Body of pancreas (tissue), 4 donors: ENCODE results near the gene MYOC. TPM values are rescaled to one million over a fixed set of nuclear protein-coding genes. Genes with fewer than 3 reads are reported as not detected.
"Not testable (repeated sequence)": the region's sequence is repeated elsewhere in the genome, so short reads cannot be mapped to it uniquely, and the experiment has no call there.

Experiments used
- ATAC-seq: fragments of 150-250 bp; one replicate; pipeline ENCODE4 v1.9.1; 2016
- DNase-seq, 4 donors: peaks; one replicate each; pipeline ENCODE4 v3.0.0-alpha.2; 2019
- H3K27ac ChIP-seq, 4 donors: fragments of 200-600 bp; sonication (generic); 1 replicate in 3 of 4; 2 replicates in 1 of 4; pipeline versions ENCODE4 v1.5.1 to v1.6.1; 2016 to 2019; ENCODE audit warnings: mild to moderate bottlenecking in 1 of 4, mixed read lengths in 1 of 4, moderate library complexity in 1 of 4
- H3K27me3 ChIP-seq, 2 donors: fragments of 200-600 bp; sonication (generic); one replicate each; pipeline ENCODE4 v1.6.0; 2016; ENCODE audit warnings: mild to moderate bottlenecking in 1 of 2
- H3K36me3 ChIP-seq, 2 donors: fragments of 200-600 bp; sonication (generic); replicated peaks in 1 of 2; 2 replicates each; pipeline ENCODE4 v1.5.1; 2016; ENCODE audit warnings: low read depth in 2 of 2; ENCODE audit not compliant: insufficient read depth in 1 of 2
- H3K4me1 ChIP-seq: fragments of 200-600 bp; sonication (generic); one replicate; pipeline ENCODE4 v1.6.0; 2016
- H3K4me3 ChIP-seq, 2 donors: fragments of 200-600 bp; sonication (generic); 1 replicate in 1 of 2; 2 replicates in 1 of 2; pipeline ENCODE4 v1.5.1; 2016 to 2019
- H3K9me3 ChIP-seq, 3 donors: fragments of 200-600 bp; sonication (generic); 1 replicate in 2 of 3; 2 replicates in 1 of 3; pipeline ENCODE4 v1.5.1; 2016
- POLR2A ChIP-seq, 3 donors: fragments of 450-650 bp; IDR thresholded peaks; one replicate each; pipeline ENCODE4 v1.6.1; 2016; ENCODE audit warnings: antibody characterized with exemption in 3 of 3, mild to moderate bottlenecking in 2 of 3
- WGBS, 2 donors: methylation state at CpG; one replicate each; pipeline ENCODE4 v1.1.5; 2017; 5-methylcytosine and 5-hydroxymethylcytosine counted together
- intact Hi-C: fragments of 100-400 bp; cut with DNase I; formaldehyde crosslinking; loops from one replicate; pipeline ENCODE4 v1.15.1; 2023
- total RNA-seq, 2 donors: library from RNA; depleted of rRNA; stranded (reverse); fragments of >200 nt; gene quantifications; one replicate each; pipeline ENCODE4 v1.1.0, GENCODE V29; 2016
- TF ChIP-seq, protein P1 (sequence below), 7 experiments: fragments of 450-650 bp in 4 of 7; fragments of 200-600 bp in 3 of 7; sonication (generic) in 3 of 7; IDR thresholded peaks; one replicate each; pipeline ENCODE4 v1.5.1; 2016 to 2019; ENCODE audit warnings: antibody characterized with exemption in 7 of 7

MYOC gene
- total RNA-seq, 2 donors from 2014 or later: 1.3 to 5.4 TPM

- no peak overlapping the region for H3K27ac ChIP-seq
- intact Hi-C loops: no loop called here
- H3K9me3 ChIP-seq: no peaks in the 10 kb centered on the region
- 78% methylated on average over 5 of the region's 5 CpGs for WGBS, 2 donors
- TF ChIP-seq POLR2A (IDR thresholded peaks at IDR 0.05): no peak
- TF ChIP-seq, protein P1, sequence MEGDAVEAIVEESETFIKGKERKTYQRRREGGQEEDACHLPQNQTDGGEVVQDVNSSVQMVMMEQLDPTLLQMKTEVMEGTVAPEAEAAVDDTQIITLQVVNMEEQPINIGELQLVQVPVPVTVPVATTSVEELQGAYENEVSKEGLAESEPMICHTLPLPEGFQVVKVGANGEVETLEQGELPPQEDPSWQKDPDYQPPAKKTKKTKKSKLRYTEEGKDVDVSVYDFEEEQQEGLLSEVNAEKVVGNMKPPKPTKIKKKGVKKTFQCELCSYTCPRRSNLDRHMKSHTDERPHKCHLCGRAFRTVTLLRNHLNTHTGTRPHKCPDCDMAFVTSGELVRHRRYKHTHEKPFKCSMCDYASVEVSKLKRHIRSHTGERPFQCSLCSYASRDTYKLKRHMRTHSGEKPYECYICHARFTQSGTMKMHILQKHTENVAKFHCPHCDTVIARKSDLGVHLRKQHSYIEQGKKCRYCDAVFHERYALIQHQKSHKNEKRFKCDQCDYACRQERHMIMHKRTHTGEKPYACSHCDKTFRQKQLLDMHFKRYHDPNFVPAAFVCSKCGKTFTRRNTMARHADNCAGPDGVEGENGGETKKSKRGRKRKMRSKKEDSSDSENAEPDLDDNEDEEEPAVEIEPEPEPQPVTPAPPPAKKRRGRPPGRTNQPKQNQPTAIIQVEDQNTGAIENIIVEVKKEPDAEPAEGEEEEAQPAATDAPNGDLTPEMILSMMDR (IDR thresholded peaks at IDR 0.05): no peak
- no peaks in the 10 kb centered on the region for H3K4me1 ChIP-seq
- H3K27me3 ChIP-seq: no peaks in the 10 kb centered on the region
- DNase-seq (no peak), ATAC-seq (no peak)
- H3K36me3 ChIP-seq: no peaks in the 10 kb centered on the region
- no peak overlapping the region for H3K4me3 ChIP-seq
Measured at GRCh38 chr1:171661076-171661650, 8.7 kb upstream of the MYOC start.

DNA sequence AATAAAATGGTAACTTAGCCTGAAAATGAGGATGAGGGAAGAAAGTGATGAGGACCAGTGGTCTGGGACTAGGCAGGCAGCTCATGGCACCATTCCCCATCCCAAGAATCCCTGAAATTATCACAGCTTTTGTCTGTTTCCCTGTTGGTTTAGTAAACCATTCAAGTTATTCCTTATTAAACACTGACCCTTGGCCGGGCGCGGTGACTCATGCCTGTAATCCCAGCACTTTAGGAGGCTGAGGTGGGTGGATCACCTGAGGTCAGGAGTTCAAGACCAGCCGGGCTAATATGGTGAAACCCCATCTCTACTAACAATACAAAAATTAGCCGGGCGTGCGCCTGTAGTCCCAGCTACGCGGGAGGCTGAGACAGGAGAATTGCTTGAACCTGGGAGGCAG is 3.7 kb upstream of the MYOC start:
- H3K4me3 ChIP-seq, H3K36me3 ChIP-seq, ATAC-seq, DNase-seq, H3K27me3 ChIP-seq, H3K4me1 ChIP-seq, intact Hi-C loops, H3K27ac ChIP-seq, H3K9me3 ChIP-seq: not testable (repeated sequence)
- WGBS, 2 donors: 88 to 90% methylated on average over 9 of the region's 9 CpGs

DNA sequence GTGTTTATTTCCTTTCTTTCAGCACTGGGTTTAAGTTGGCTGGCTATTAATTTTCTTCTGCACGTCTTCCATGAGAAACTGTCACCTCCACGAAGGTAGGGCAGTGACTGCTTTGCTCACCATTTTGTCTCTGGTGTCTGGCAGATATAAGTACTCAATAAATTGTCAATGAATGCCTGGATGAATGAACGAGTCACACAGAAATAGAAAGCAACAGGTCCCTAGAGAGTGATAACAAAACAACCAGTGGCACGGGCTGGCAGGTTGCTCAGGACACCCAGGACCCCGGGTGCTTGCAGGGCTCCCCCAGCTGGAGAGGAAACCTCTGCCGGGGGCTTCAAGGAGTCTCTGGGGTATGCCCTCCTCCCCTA is 3.2 kb upstream of the MYOC start:
- WGBS, 2 donors: 63 to 65% methylated on average over 6 of the region's 6 CpGs
- Histone ChIP-seq H3K4me3 (no peak overlapping the region), H3K36me3 (no peaks in the 10 kb centered on the region), H3K27me3 (no peaks in the 10 kb centered on the region), H3K27ac (no peak overlapping the region), H3K9me3 (no peaks in the 10 kb centered on the region), H3K4me1 (peaks cover 8% of the 10 kb centered on the region)
- TF ChIP-seq POLR2A (IDR thresholded peaks at IDR 0.05): no peak
- TF ChIP-seq, protein P1 (IDR thresholded peaks at IDR 0.05): peak in 1 of 7 experiments; percentile 0
- intact Hi-C loops: no loop called here
- ATAC-seq (no peak), DNase-seq (no peak)

DNA sequence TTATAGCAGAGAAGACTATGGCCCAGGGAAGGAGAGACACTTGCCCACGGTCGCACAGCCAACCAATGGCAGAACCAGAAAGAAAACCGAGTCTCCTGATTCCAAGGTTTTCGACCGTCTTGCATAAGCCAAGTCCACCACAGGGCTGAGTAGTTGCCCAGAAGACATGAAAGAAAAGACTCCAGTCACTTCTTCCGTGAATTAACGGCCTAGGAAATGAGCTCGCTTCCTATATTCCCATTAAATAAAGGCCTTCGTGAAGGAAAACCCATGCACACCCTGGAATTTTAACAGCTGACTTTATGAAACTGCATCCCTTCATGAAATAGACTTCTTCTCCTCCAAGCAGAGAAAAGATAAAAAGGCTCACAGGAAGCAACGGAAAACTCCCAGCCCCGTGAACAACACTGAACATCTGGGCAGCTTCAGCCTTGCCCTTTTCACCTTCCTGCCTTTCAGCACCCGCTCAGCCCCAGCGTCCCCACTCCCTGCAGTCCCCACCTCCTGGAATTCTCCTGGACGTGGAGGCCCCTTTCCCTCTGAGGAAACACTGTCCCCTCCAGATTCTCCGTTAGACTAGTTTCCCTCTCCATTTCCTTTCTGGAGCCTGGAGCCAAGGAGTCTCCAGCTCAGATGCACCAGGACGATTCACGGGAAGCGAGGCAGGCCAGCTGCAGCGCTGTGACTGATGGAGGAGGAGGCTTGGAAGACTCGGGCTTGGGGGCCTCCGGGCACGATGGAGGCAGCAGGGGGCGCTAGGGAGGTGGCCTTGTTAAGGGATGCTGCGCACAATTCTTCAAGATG is 2.7 kb upstream of the MYOC start:
- Histone ChIP-seq H3K36me3 (no peaks in the 10 kb centered on the region), H3K9me3 (no peaks in the 10 kb centered on the region), H3K4me3 (no peak overlapping the region), H3K4me1 (peaks cover 8% of the 10 kb centered on the region), H3K27ac (peak overlapping the region in 3 of 4 donors; percentile 13 to 59 (median 29)), H3K27me3 (no peaks in the 10 kb centered on the region)
- intact Hi-C loops: no loop called here
- TF ChIP-seq, protein P1 (IDR thresholded peaks at IDR 0.05): peak in 5 of 7 experiments; percentile 12 to 34 (median 26)
- TF ChIP-seq POLR2A (IDR thresholded peaks at IDR 0.05): no peak
- peak; percentile 35 to 51 (median 42) for DNase-seq
- WGBS, 2 donors: 32 to 44% methylated on average over 24 of the region's 24 CpGs
- ATAC-seq: peak; percentile 53

DNA sequence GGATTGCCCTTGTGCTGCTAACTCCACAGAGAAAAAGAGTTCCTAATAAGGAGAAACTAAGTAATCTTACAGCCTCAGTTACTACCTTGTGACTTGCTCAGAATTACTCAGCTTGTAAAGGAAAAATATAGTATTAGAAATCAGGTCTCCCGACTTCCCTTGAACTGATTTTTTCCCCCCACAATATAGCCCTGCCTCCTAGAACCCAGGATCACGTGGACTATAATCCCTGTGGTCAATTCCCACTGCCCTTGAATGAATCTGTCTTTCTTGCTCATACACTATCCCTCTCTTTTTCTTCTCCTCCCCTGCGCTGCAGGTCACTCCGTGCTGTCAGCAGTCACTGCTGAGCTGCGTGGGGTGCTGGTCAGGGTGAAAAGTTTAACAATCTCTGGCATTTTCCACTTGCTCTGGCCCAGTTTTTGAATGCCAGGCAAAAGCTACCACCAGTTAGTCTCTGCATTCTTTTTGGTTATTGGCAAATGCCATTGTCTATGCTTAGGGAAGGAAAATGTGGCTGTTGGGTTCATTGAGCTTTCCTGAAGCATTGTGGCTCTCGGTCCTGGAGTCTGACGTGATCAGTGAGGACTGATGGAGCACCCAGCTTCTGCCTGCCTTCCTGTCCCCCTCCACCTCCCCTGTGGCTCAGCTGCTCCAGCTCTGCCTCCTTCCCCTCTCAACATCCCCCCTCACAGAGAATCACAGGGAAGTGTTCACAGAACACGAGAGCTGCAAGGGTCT is 1.9 kb upstream of the MYOC start:
- DNase-seq: peak in 2 of 4 donors; percentile 13
- H3K4me1 ChIP-seq: peaks cover 8% of the 10 kb centered on the region
- intact Hi-C loops: no loop called here
- no peak for TF ChIP-seq POLR2A (IDR thresholded peaks at IDR 0.05)
- TF ChIP-seq, protein P1 (IDR thresholded peaks at IDR 0.05): no peak
- no peak overlapping the region for H3K4me3 ChIP-seq
- peak; percentile 64 for ATAC-seq
- H3K27me3 ChIP-seq: no peaks in the 10 kb centered on the region
- no peaks in the 10 kb centered on the region for H3K36me3 ChIP-seq
- peak overlapping the region in 3 of 4 donors; percentile 13 to 59 (median 29) for H3K27ac ChIP-seq
- 30 to 48% methylated on average over 8 of the region's 8 CpGs for WGBS, 2 donors
- no peaks in the 10 kb centered on the region for H3K9me3 ChIP-seq
